Sciatic nerve (tissue), 2 donors: ENCODE results near the gene ADRA2C. TPM values are rescaled to one million over a fixed set of nuclear protein-coding genes. Genes with fewer than 3 reads are reported as not detected.

ENCODE experiments used
- ATAC-seq: fragments of 200-7000 bp; cut with Tn5 transposase; one replicate; pipeline ENCODE4 v1.9.1; 2020; ENCODE audit warnings: mild to moderate bottlenecking, moderate library complexity
- DNase-seq: peaks from one replicate; pipeline ENCODE4 v3.0.0-alpha.2; 2020; ENCODE audit warnings: low spot score
- intact Hi-C: fragments of 100-400 bp; cut with DNase I; formaldehyde crosslinking; loops from one replicate; pipeline ENCODE4 v1.14.2; 2022
- total RNA-seq: library from RNA; stranded (reverse); fragmentation: NEBNext Ultra II Directional; extraction: Animal tissue kit (Norgen Biotek cat#: 25700); gene quantifications from one replicate; pipeline ENCODE4 v1.2.1, GENCODE V29; 2021
- donor health status: DM: no; HTN: no; CAD: no.
- donor health status: DM: no; HTN: no; CAD: no.

ADRA2C gene
- total RNA-seq, 1 donor from 2014 or later: 4.8 TPM

GRCh38 chr4:3753726-3754412, 12.3 kb upstream of the ADRA2C start:
- intact Hi-C loops: loop anchor here (2.0 kb wide), 1 partner anchor 75 kb away; no protein-coding TSS in a partner anchor
- DNase-seq: no peak
- ATAC-seq: no peak

GRCh38 chr4:3756343-3757059, 9.7 kb upstream of the ADRA2C start:
- ATAC-seq: no peak
- no peak for DNase-seq
- intact Hi-C loops: no loop called here

GRCh38 chr4:3759236-3759635, 6.9 kb upstream of the ADRA2C start:
- intact Hi-C loops: no loop called here
- ATAC-seq (no peak), DNase-seq (no peak)

GRCh38 chr4:3760346-3760745, 5.8 kb upstream of the ADRA2C start:
- intact Hi-C loops: no loop called here
- DNase-seq: no peak

GRCh38 chr4:3760841-3761240, 5.3 kb upstream of the ADRA2C start:
- ATAC-seq: no peak
- intact Hi-C loops: no loop called here

More at GRCh38 chr4:3760346-3760745, 5.8 kb upstream of the ADRA2C start:
- no peak for ATAC-seq

GRCh38 chr4:3762264-3762663, 3.9 kb upstream of the ADRA2C start:
- DNase-seq: no peak
- intact Hi-C loops: no loop called here
- ATAC-seq: no peak

More at GRCh38 chr4:3760841-3761240, 5.3 kb upstream of the ADRA2C start:
- DNase-seq: no peak

GRCh38 chr4:3762753-3763549, 3.2 kb upstream of the ADRA2C start:
- intact Hi-C loops: no loop called here
- no peak for ATAC-seq

GRCh38 chr4:3765271-3766035, 732 bp upstream of the ADRA2C start:
- DNase-seq (no peak), ATAC-seq (no peak)
- intact Hi-C loops: no loop called here

More at GRCh38 chr4:3762753-3763549, 3.2 kb upstream of the ADRA2C start:
- no peak for DNase-seq

- ATAC-seq (no peak), DNase-seq (no peak)
- intact Hi-C loops: no loop called here
Measured at GRCh38 chr4:3766785-3767569, 792 bp downstream of the ADRA2C start.

GRCh38 chr4:3767570-3768288, 1.5 kb downstream of the ADRA2C start:
- no peak for DNase-seq
- intact Hi-C loops: no loop called here
- no peak for ATAC-seq

GRCh38 chr4:3768842-3769641, 2.9 kb downstream of the ADRA2C start:
- ATAC-seq: no peak
- DNase-seq: no peak
- intact Hi-C loops: no loop called here

GRCh38 chr4:3769642-3770184, 3.5 kb downstream of the ADRA2C start:
- ATAC-seq (no peak), DNase-seq (no peak)
- intact Hi-C loops: no loop called here

GRCh38 chr4:3770323-3771163, 4.4 kb downstream of the ADRA2C start:
- intact Hi-C loops: no loop called here

GRCh38 chr4:3771164-3771809, 5.1 kb downstream of the ADRA2C start:
- DNase-seq (no peak), ATAC-seq (no peak)
- intact Hi-C loops: no loop called here

More at GRCh38 chr4:3770323-3771163, 4.4 kb downstream of the ADRA2C start:
- no peak for DNase-seq
- ATAC-seq: no peak

- DNase-seq (no peak), ATAC-seq (no peak)
- intact Hi-C loops: no loop called here
Measured at GRCh38 chr4:3771939-3772495, 5.8 kb downstream of the ADRA2C start.
